Thoracic aorta (tissue), 2 donors: ENCODE measurements around the gene QRICH2. TPM values are rescaled to one million over a fixed set of nuclear protein-coding genes. Genes with fewer than 3 reads are reported as not detected.
"Not testable (repeated sequence)": the region's sequence is repeated elsewhere in the genome, so short reads cannot be mapped to it uniquely, and the experiment has no call there.

ENCODE experiments used
- ATAC-seq: fragments of 150-250 bp; one replicate; pipeline ENCODE4 v1.8.0; 2017; ENCODE audit warnings: low read depth; ENCODE audit not compliant: insufficient number of reproducible peaks, low FRiP score
- DNase-seq: peaks from one replicate; pipeline ENCODE4 v3.0.0-alpha.2; 2020; ENCODE audit warnings: low spot score
- H3K27ac ChIP-seq, 2 donors: fragments of 200-600 bp; sonication (generic); 1 replicate in 1 of 2; 2 replicates in 1 of 2; pipeline ENCODE4 v1.5.1; 2016; ENCODE audit warnings: mild to moderate bottlenecking in 2 of 2, moderate library complexity in 2 of 2
- H3K27me3 ChIP-seq: fragments of 200-600 bp; sonication (generic); replicated peaks from 2 replicates; pipeline ENCODE4 v1.6.0; 2016; ENCODE audit warnings: mild to moderate bottlenecking; ENCODE audit not compliant: insufficient read depth
- H3K36me3 ChIP-seq: fragments of 200-600 bp; sonication (generic); one replicate; pipeline ENCODE4 v1.5.1; 2016
- H3K4me1 ChIP-seq, 2 donors: fragments of 200-600 bp; sonication (generic); 1 replicate in 1 of 2; 2 replicates in 1 of 2; pipeline versions ENCODE4 v1.5.1 to v1.6.0; 2016; ENCODE audit warnings: low read depth in 2 of 2, mild to moderate bottlenecking in 1 of 2; ENCODE audit not compliant: control insufficient read depth in 1 of 2
- H3K4me3 ChIP-seq: fragments of 200-600 bp; sonication (generic); 2 replicates; pipeline ENCODE4 v1.5.1; 2016; ENCODE audit warnings: mild to moderate bottlenecking
- H3K9me3 ChIP-seq: fragments of 200-600 bp; sonication (generic); 2 replicates; pipeline ENCODE4 v1.5.1; 2016
- CTCF ChIP-seq: fragments of 200-600 bp; sonication (generic); IDR thresholded peaks from one replicate; pipeline ENCODE4 v1.5.1; 2019; ENCODE audit warnings: antibody characterized with exemption
- total RNA-seq, 2 donors: library from RNA; depleted of rRNA; stranded (reverse); fragments of >200 nt; gene quantifications; one replicate each; pipeline versions ENCODE4 v1.1.0 to v1.2.3, GENCODE V29; 2016

Gene QRICH2
- total RNA-seq, 2 donors from 2014 or later: 6.1 to 6.9 TPM

GRCh38 chr17:76246080-76247066, 61.7 kb downstream of the QRICH2 start:
- Histone ChIP-seq H3K27me3 (no peaks in the 10 kb centered on the region), H3K27ac (no peak overlapping the region), H3K36me3 (no peaks in the 10 kb centered on the region), H3K4me1 (peaks cover 0 to 4% of the 10 kb centered on the region in 2 donors), H3K4me3 (no peak overlapping the region), H3K9me3 (no peaks in the 10 kb centered on the region)
- no peak for TF ChIP-seq CTCF
- DNase-seq (no peak), ATAC-seq (no peak)

GRCh38 chr17:76244721-76245120, 63.4 kb downstream of the QRICH2 start:
- H3K27ac ChIP-seq, ATAC-seq, H3K4me3 ChIP-seq, H3K36me3 ChIP-seq, DNase-seq, H3K27me3 ChIP-seq, H3K9me3 ChIP-seq: not testable (repeated sequence)
- H3K4me1 ChIP-seq: peaks cover 7 to 13% of the 10 kb centered on the region in 2 donors

GRCh38 chr17:76243826-76244679, 64.0 kb downstream of the QRICH2 start:
- DNase-seq (no peak), ATAC-seq (no peak)
- TF ChIP-seq CTCF: no peak

GRCh38 chr17:76241691-76242255, 66.3 kb downstream of the QRICH2 start:
- Histone ChIP-seq H3K4me1 (peaks cover 9 to 18% of the 10 kb centered on the region in 2 donors), H3K27me3 (no peaks in the 10 kb centered on the region), H3K4me3 (no peak overlapping the region), H3K36me3 (no peaks in the 10 kb centered on the region), H3K9me3 (no peaks in the 10 kb centered on the region), H3K27ac (no peak overlapping the region)
- DNase-seq (no peak), ATAC-seq (no peak)
- no peak for TF ChIP-seq CTCF

More at GRCh38 chr17:76243826-76244679, 64.0 kb downstream of the QRICH2 start:
- Histone ChIP-seq H3K4me3 (no peak overlapping the region), H3K27me3 (no peaks in the 10 kb centered on the region), H3K27ac (no peak overlapping the region), H3K4me1 (peaks cover 9 to 18% of the 10 kb centered on the region in 2 donors), H3K36me3 (no peaks in the 10 kb centered on the region), H3K9me3 (no peaks in the 10 kb centered on the region)

GRCh38 chr17:76241204-76241538, 66.9 kb downstream of the QRICH2 start:
- no peak for TF ChIP-seq CTCF
- no peak overlapping the region for H3K27ac ChIP-seq
- no peak for ATAC-seq

More at GRCh38 chr17:76241204-76241538, 66.9 kb downstream of the QRICH2 start:
- Histone ChIP-seq H3K4me1 (peaks cover 9 to 18% of the 10 kb centered on the region in 2 donors), H3K4me3 (peak overlapping the region; percentile 83), H3K27me3 (no peaks in the 10 kb centered on the region), H3K36me3 (no peaks in the 10 kb centered on the region), H3K9me3 (no peaks in the 10 kb centered on the region)
- no peak for DNase-seq
